Liver (tissue), 3 donors: Measurements from ENCODE around the gene APBA2.
"Not testable (repeated sequence)": the region's sequence is repeated elsewhere in the genome, so short reads cannot be mapped to it uniquely, and the experiment has no call there.

Experiments
- EGR1 ChIP-seq, 2 donors: IDR thresholded peaks; 2 replicates each; pipeline ENCODE4 v1.6.1; 2016 to 2018; ENCODE audit warnings: antibody characterized with exemption in 2 of 2, low read depth in 2 of 2
- GABPA ChIP-seq, 2 donors: IDR thresholded peaks in 1 of 2; conservative IDR thresholded peaks in 1 of 2; 2 replicates each; pipeline ENCODE4 v1.6.1; 2016; ENCODE audit warnings: antibody characterized with exemption in 2 of 2, mild to moderate bottlenecking in 1 of 2, moderate library complexity in 1 of 2
- HNF4A ChIP-seq, 2 donors: conservative IDR thresholded peaks; 2 replicates each; pipeline ENCODE4 v1.6.1; 2016; ENCODE audit warnings: antibody characterized with exemption in 2 of 2, mild to moderate bottlenecking in 2 of 2
- HNF4G ChIP-seq: IDR thresholded peaks from 2 replicates; pipeline ENCODE4 v1.6.1; 2016; ENCODE audit warnings: antibody characterized with exemption
- JUND ChIP-seq, 2 donors: IDR thresholded peaks; 2 replicates each; pipeline ENCODE4 v1.6.1; 2016; ENCODE audit warnings: antibody characterized with exemption in 2 of 2
- RAD21 ChIP-seq, 2 donors: IDR thresholded peaks; 2 replicates each; pipeline ENCODE4 v1.6.1; 2016; ENCODE audit warnings: antibody characterized with exemption in 2 of 2, mild to moderate bottlenecking in 2 of 2
- SP1 ChIP-seq: IDR thresholded peaks from 2 replicates; pipeline ENCODE4 v1.6.1; 2018; ENCODE audit warnings: antibody characterized with exemption, mild to moderate bottlenecking
- TAF1 ChIP-seq: conservative IDR thresholded peaks from 2 replicates; pipeline ENCODE4 v1.6.1; 2016; ENCODE audit warnings: antibody characterized with exemption, mild to moderate bottlenecking
- TF ChIP-seq, protein P1 (sequence below): fragments of 150-350 bp; IDR thresholded peaks from 2 replicates; pipeline ENCODE4 v1.5.1; 2017; ENCODE audit warnings: improper control_type of control experiment, low read depth, low read length; ENCODE audit not compliant: missing input control
- TF ChIP-seq, protein P2 (sequence below): IDR thresholded peaks from 2 replicates; pipeline ENCODE4 v1.6.1; 2016; ENCODE audit warnings: antibody characterized with exemption, mild to moderate bottlenecking
- TF ChIP-seq, protein P3 (sequence below): IDR thresholded peaks from 2 replicates; pipeline ENCODE4 v1.6.1; 2016; ENCODE audit warnings: antibody characterized with exemption
- TF ChIP-seq, protein P4 (sequence below): IDR thresholded peaks from 2 replicates; pipeline ENCODE4 v1.6.1; 2016; ENCODE audit warnings: antibody characterized with exemption
- donor health status: healthy.
- donor health status: healthy.

DNA sequence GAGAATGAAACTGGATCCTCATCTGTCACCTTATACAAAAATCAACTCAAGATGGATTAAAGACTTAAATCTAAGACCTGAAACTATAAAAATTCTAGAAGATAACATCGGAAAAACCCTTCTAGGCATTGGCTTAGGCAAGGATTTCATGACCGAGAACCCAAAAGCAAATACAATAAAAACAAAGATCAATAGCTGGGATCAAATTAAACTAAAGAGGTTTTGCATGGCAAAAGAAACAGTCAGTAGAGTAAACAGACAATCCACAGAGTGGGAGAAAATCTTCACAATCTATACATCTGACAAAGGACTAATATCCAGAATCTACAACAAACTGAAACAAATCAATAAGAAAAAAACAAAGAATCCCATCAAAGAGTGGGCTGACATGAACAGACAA is 281.3 kb downstream of the APBA2 start:
- not testable (repeated sequence) for TF ChIP-seq GABPA (IDR thresholded peaks at IDR 0.05 in 1 of 2, conservative IDR thresholded peaks at IDR 0.05 in 1 of 2); HNF4A (conservative IDR thresholded peaks at IDR 0.05); JUND (IDR thresholded peaks at IDR 0.05); TAF1; RAD21 (IDR thresholded peaks at IDR 0.05); SP1; HNF4G; EGR1 (IDR thresholded peaks at IDR 0.05; ENCODE audit: low read depth in 2 of 2)
- TF ChIP-seq, protein P1, sequence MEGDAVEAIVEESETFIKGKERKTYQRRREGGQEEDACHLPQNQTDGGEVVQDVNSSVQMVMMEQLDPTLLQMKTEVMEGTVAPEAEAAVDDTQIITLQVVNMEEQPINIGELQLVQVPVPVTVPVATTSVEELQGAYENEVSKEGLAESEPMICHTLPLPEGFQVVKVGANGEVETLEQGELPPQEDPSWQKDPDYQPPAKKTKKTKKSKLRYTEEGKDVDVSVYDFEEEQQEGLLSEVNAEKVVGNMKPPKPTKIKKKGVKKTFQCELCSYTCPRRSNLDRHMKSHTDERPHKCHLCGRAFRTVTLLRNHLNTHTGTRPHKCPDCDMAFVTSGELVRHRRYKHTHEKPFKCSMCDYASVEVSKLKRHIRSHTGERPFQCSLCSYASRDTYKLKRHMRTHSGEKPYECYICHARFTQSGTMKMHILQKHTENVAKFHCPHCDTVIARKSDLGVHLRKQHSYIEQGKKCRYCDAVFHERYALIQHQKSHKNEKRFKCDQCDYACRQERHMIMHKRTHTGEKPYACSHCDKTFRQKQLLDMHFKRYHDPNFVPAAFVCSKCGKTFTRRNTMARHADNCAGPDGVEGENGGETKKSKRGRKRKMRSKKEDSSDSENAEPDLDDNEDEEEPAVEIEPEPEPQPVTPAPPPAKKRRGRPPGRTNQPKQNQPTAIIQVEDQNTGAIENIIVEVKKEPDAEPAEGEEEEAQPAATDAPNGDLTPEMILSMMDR, result not testable (repeated sequence)
- TF ChIP-seq, protein P2, sequence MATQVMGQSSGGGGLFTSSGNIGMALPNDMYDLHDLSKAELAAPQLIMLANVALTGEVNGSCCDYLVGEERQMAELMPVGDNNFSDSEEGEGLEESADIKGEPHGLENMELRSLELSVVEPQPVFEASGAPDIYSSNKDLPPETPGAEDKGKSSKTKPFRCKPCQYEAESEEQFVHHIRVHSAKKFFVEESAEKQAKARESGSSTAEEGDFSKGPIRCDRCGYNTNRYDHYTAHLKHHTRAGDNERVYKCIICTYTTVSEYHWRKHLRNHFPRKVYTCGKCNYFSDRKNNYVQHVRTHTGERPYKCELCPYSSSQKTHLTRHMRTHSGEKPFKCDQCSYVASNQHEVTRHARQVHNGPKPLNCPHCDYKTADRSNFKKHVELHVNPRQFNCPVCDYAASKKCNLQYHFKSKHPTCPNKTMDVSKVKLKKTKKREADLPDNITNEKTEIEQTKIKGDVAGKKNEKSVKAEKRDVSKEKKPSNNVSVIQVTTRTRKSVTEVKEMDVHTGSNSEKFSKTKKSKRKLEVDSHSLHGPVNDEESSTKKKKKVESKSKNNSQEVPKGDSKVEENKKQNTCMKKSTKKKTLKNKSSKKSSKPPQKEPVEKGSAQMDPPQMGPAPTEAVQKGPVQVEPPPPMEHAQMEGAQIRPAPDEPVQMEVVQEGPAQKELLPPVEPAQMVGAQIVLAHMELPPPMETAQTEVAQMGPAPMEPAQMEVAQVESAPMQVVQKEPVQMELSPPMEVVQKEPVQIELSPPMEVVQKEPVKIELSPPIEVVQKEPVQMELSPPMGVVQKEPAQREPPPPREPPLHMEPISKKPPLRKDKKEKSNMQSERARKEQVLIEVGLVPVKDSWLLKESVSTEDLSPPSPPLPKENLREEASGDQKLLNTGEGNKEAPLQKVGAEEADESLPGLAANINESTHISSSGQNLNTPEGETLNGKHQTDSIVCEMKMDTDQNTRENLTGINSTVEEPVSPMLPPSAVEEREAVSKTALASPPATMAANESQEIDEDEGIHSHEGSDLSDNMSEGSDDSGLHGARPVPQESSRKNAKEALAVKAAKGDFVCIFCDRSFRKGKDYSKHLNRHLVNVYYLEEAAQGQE, result not testable (repeated sequence)
- TF ChIP-seq, protein P3, sequence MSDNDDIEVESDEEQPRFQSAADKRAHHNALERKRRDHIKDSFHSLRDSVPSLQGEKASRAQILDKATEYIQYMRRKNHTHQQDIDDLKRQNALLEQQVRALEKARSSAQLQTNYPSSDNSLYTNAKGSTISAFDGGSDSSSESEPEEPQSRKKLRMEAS, result not testable (repeated sequence)
- TF ChIP-seq, protein P4, sequence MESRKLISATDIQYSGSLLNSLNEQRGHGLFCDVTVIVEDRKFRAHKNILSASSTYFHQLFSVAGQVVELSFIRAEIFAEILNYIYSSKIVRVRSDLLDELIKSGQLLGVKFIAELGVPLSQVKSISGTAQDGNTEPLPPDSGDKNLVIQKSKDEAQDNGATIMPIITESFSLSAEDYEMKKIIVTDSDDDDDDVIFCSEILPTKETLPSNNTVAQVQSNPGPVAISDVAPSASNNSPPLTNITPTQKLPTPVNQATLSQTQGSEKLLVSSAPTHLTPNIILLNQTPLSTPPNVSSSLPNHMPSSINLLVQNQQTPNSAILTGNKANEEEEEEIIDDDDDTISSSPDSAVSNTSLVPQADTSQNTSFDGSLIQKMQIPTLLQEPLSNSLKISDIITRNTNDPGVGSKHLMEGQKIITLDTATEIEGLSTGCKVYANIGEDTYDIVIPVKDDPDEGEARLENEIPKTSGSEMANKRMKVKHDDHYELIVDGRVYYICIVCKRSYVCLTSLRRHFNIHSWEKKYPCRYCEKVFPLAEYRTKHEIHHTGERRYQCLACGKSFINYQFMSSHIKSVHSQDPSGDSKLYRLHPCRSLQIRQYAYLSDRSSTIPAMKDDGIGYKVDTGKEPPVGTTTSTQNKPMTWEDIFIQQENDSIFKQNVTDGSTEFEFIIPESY, result not testable (repeated sequence)
